ENCODE measurements around the gene SPATA31A5. TPM values are rescaled to one million over a fixed set of nuclear protein-coding genes. Genes with fewer than 3 reads are reported as not detected.
"Not testable (repeated sequence)": the region's sequence is repeated elsewhere in the genome, so short reads cannot be mapped to it uniquely, and the experiment has no call there.

The SPATA31A5 gene
- total RNA-seq, result not detected

GRCh38 chr9:60914107-60914506, at the start of gene SPATA31A5:
SPATA31A5 (plus strand) TSS chr9:60914407; CDS start chr9:60914436, 29 bp downstream.
- H3K4me1 ChIP-seq (replicated peaks); H3K4me3 ChIP-seq; H3K27ac ChIP-seq; intact Hi-C loops (cut with DNase I); H3K9me3 ChIP-seq; H3K36me3 ChIP-seq; DNase-seq (ENCODE audit: low spot score); H3K27me3 ChIP-seq (replicated peaks; ENCODE audit: insufficient read depth): not testable (repeated sequence)
- WGBS, result no CpG with 5 or more reads among the region's 7 CpGs

DNA sequence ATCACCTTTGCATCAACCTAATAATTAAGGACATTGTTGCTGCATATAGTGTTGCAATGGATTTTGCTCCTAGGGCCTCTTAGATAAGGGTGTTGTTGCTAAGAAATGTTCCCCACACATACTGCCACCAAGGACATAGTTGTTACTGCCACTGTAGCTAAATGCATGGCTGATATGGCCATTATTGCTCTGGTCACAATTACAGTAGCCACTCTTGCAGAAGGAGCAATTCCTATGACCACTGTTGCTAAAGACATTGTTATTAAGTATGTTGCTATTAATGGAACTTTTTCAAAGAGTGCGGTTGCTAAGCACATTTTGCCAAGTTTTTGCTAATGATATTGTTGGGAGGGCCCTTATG, 48.8 kb downstream of the SPATA31A5 start:
- H3K9me3 ChIP-seq; H3K27me3 ChIP-seq (replicated peaks; ENCODE audit: insufficient read depth); H3K4me3 ChIP-seq; H3K27ac ChIP-seq; DNase-seq (ENCODE audit: low spot score); intact Hi-C loops (cut with DNase I); H3K4me1 ChIP-seq (replicated peaks); H3K36me3 ChIP-seq: not testable (repeated sequence)
- no CpG with 5 or more reads among the region's 1 CpG for WGBS

GRCh38 chr9:60966382-60966781, 52.2 kb downstream of the SPATA31A5 start:
- H3K36me3 ChIP-seq; intact Hi-C loops (cut with DNase I); H3K4me1 ChIP-seq (replicated peaks): not testable (repeated sequence)

More at GRCh38 chr9:60966382-60966781, 52.2 kb downstream of the SPATA31A5 start:
- H3K27me3 ChIP-seq (replicated peaks; ENCODE audit: insufficient read depth); H3K9me3 ChIP-seq; H3K4me3 ChIP-seq; DNase-seq (ENCODE audit: low spot score); H3K27ac ChIP-seq: not testable (repeated sequence)

Small RNA genes within 50 kb of the gene (small RNA-seq; reads per million reads assigned to genes)
- 0 reads per million in 2 donors for gene AL590491.3
